H9 (cell line): ENCODE data around the gene STXBP1. TPM values are rescaled to one million over a fixed set of nuclear protein-coding genes. Genes with fewer than 3 reads are reported as not detected.

Source experiments
- DNase-seq: peaks from one replicate; pipeline ENCODE4 v3.0.0-alpha.2; 2017
- H2AFZ ChIP-seq: one replicate; pipeline ENCODE4 v1.6.1; 2013; ENCODE audit warnings: mild to moderate bottlenecking, low read length, control low read depth, moderate library complexity
- H2AK5ac ChIP-seq: 2 replicates; pipeline ENCODE4 v1.6.1; 2013; ENCODE audit warnings: low read length, control low read depth, mixed read lengths; ENCODE audit not compliant: insufficient read length
- H2BK120ac ChIP-seq: one replicate; pipeline ENCODE4 v1.6.1; 2013; ENCODE audit warnings: low read depth, mild to moderate bottlenecking, low read length, control low read depth, inconsistent platforms; ENCODE audit not compliant: poor library complexity, severe bottlenecking
- H2BK12ac ChIP-seq: 2 replicates; pipeline ENCODE4 v1.6.1; 2013; ENCODE audit warnings: low read length, control low read depth, mixed read lengths, low read depth; ENCODE audit not compliant: insufficient read length
- H2BK15ac ChIP-seq: 2 replicates; pipeline ENCODE4 v1.6.1; 2013; ENCODE audit warnings: low read depth, low read length, control low read depth
- H2BK20ac ChIP-seq: one replicate; pipeline ENCODE4 v1.6.1; 2013; ENCODE audit warnings: low read depth, mild to moderate bottlenecking, low read length, control low read depth, inconsistent platforms; ENCODE audit not compliant: poor library complexity, severe bottlenecking
- H2BK5ac ChIP-seq: 2 replicates; pipeline ENCODE4 v1.6.1; 2013; ENCODE audit warnings: low read length, control low read depth, mixed read lengths; ENCODE audit not compliant: insufficient read length
- H3K14ac ChIP-seq: 2 replicates; pipeline ENCODE4 v1.6.1; 2013; ENCODE audit warnings: low read length, control low read depth; ENCODE audit not compliant: insufficient read depth
- H3K18ac ChIP-seq: 2 replicates; pipeline ENCODE4 v1.6.1; 2013; ENCODE audit warnings: low read depth, mild to moderate bottlenecking, mixed read lengths, low read length, control low read depth; ENCODE audit not compliant: insufficient read length
- H3K23ac ChIP-seq: 2 replicates; pipeline ENCODE4 v1.6.1; 2013; ENCODE audit warnings: low read length, control low read depth, mixed read lengths, low read depth; ENCODE audit not compliant: insufficient read length
- H3K23me2 ChIP-seq: 2 replicates; pipeline ENCODE4 v1.6.1; 2013; ENCODE audit warnings: low read depth, mild to moderate bottlenecking, mixed read lengths, low read length, control low read depth; ENCODE audit not compliant: insufficient read length, poor library complexity, severe bottlenecking
- H3K27ac ChIP-seq: 2 replicates; pipeline ENCODE4 v1.5.1; 2013; ENCODE audit warnings: low read length, control low read depth, mixed read lengths, low read depth; ENCODE audit not compliant: insufficient read length
- H3K27me3 ChIP-seq: 2 replicates; pipeline ENCODE4 v1.6.1; 2013; ENCODE audit warnings: low read length, control low read depth, inconsistent platforms; ENCODE audit not compliant: insufficient read depth
- H3K4ac ChIP-seq: 2 replicates; pipeline ENCODE4 v1.6.1; 2013; ENCODE audit warnings: low read depth, mild to moderate bottlenecking, control low read depth, inconsistent platforms, low read length, moderate library complexity
- H3K4me1 ChIP-seq: 2 replicates; pipeline ENCODE4 v1.6.1; 2013; ENCODE audit warnings: low read length, control low read depth, inconsistent platforms; ENCODE audit not compliant: insufficient read depth
- H3K4me2 ChIP-seq: 2 replicates; pipeline ENCODE4 v1.6.1; 2013; ENCODE audit warnings: low read length, control low read depth, mixed read lengths; ENCODE audit not compliant: insufficient read length, insufficient read depth
- H3K56ac ChIP-seq: 2 replicates; pipeline ENCODE4 v1.6.1; 2013; ENCODE audit warnings: low read depth, mild to moderate bottlenecking, mixed read lengths, low read length, control low read depth; ENCODE audit not compliant: insufficient read length
- H3K79me1 ChIP-seq: 2 replicates; pipeline ENCODE4 v1.6.1; 2013; ENCODE audit warnings: low read depth, mild to moderate bottlenecking, moderate library complexity, low read length, control low read depth, inconsistent platforms; ENCODE audit not compliant: insufficient read depth, poor library complexity, severe bottlenecking
- H3K79me2 ChIP-seq: 2 replicates; pipeline ENCODE4 v1.6.1; 2013; ENCODE audit warnings: low read length, control low read depth, inconsistent platforms; ENCODE audit not compliant: insufficient read depth
- H3K9ac ChIP-seq: 2 replicates; pipeline ENCODE4 v1.6.1; 2013; ENCODE audit warnings: low read length, control low read depth, mixed read lengths; ENCODE audit not compliant: insufficient read length; ENCODE audit errors: extremely low read depth
- H3K9me3 ChIP-seq: one replicate; pipeline ENCODE4 v1.6.1; 2013; ENCODE audit warnings: low read depth, low read length, inconsistent platforms; ENCODE audit not compliant: control insufficient read depth
- H3T11ph ChIP-seq: one replicate; pipeline ENCODE4 v1.6.1; 2013; ENCODE audit warnings: mild to moderate bottlenecking, low read length, control low read depth, inconsistent platforms
- H4K20me1 ChIP-seq: one replicate; pipeline ENCODE4 v1.6.1; 2013; ENCODE audit not compliant: control insufficient read depth, insufficient read length, insufficient read depth
- H4K5ac ChIP-seq: 2 replicates; pipeline ENCODE4 v1.6.1; 2013; ENCODE audit warnings: low read depth, mild to moderate bottlenecking, mixed read lengths, low read length, control low read depth; ENCODE audit not compliant: insufficient read length
- H4K8ac ChIP-seq: replicated peaks from 2 replicates; pipeline ENCODE4 v1.6.1; 2013; ENCODE audit warnings: low read length, control low read depth, mixed read lengths, low read depth; ENCODE audit not compliant: insufficient read length
- H4K91ac ChIP-seq: 2 replicates; pipeline ENCODE4 v1.6.1; 2013; ENCODE audit warnings: low read depth, mild to moderate bottlenecking, moderate library complexity, mixed read lengths, low read length, control low read depth; ENCODE audit not compliant: insufficient read length
- H3K27ac Mint-ChIP-seq, 3 experiments: 2 replicates in 2 of 3; 3 replicates in 1 of 3; pipeline ENCODE4 v1.8.0; 2020 to 2021; ENCODE audit warnings: mixed read lengths in 3 of 3, mild to moderate bottlenecking in 1 of 3, moderate library complexity in 1 of 3
- H3K27me3 Mint-ChIP-seq: 2 replicates; pipeline ENCODE4 v1.8.0; 2021; ENCODE audit warnings: low read depth, mild to moderate bottlenecking, moderate library complexity, mixed read lengths
- H3K36me3 Mint-ChIP-seq, 3 experiments: 2 replicates in 2 of 3; 3 replicates in 1 of 3; pipeline ENCODE4 v1.8.0; 2020 to 2021; ENCODE audit warnings: low read depth in 3 of 3, mixed read lengths in 3 of 3; ENCODE audit not compliant: insufficient read depth in 1 of 3
- H3K4me1 Mint-ChIP-seq, 2 experiments: 2 replicates each; pipeline ENCODE4 v1.8.0; 2020; ENCODE audit warnings: mixed read lengths in 2 of 2
- H3K4me3 Mint-ChIP-seq, 2 experiments: 2 replicates in 1 of 2; 3 replicates in 1 of 2; pipeline ENCODE4 v1.8.0; 2020 to 2021; ENCODE audit warnings: mild to moderate bottlenecking in 2 of 2, mixed read lengths in 2 of 2, moderate library complexity in 1 of 2
- H3K9me3 Mint-ChIP-seq, 2 experiments: 2 replicates in 1 of 2; 3 replicates in 1 of 2; pipeline ENCODE4 v1.8.0; 2020; ENCODE audit warnings: mild to moderate bottlenecking in 2 of 2, mixed read lengths in 2 of 2, moderate library complexity in 1 of 2
- WGBS: extraction: QIAGEN DNeasy Blood & Tissue Kit; methylation state at CpG from one replicate; pipeline ENCODE4 v1.1.7; 2013; ENCODE audit warnings: missing lambda C conversion rate, low lambda C conversion rate, mixed read lengths; ENCODE audit not compliant: insufficient read length; ENCODE audit errors: extremely low coverage; 5-methylcytosine and 5-hydroxymethylcytosine counted together
- total RNA-seq: library from RNA; stranded (reverse); gene quantifications from 2 replicates; pipeline ENCODE4 v1.2.1, GENCODE V29; 2021
- TF ChIP-seq, protein P1 (sequence below): fragments of 200-600 bp; sonication (generic); conservative IDR thresholded peaks from 3 replicates; pipeline ENCODE4 v1.8.0; 2021; ENCODE audit warnings: antibody characterized with exemption, mild to moderate bottlenecking

STXBP1 gene
- total RNA-seq, 1 experiment from 2014 or later: 22.3 TPM

DNA sequence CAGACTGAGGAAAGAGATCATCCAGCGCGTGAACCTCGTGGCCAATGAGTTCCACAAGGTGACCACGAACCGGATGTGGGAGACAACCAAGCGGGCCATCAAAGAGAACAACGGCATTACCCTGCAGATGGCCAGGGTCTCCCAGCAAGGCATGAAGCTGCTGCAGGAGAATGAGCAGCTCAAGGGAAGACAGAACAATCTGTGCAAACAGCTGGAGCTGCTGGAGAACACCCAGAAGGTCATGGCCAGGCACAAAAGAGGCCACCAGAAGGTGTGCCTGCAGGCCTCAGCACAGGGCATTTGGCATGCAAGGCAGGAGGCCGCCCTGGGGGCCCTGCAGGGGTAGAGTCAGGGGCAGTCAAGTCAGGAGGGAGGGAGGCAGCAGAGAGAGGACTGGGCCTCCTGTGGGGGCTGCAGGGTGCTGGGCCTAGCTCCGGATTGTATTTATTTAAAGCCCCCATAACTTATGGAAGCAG lies 99.2 kb downstream of the STXBP1 start:
- no peaks in the 10 kb centered on the region; a peak in 1 of 7 replicates for H3K36me3 Mint-ChIP-seq
- Histone ChIP-seq H4K91ac (no peak overlapping the region), H3K56ac (no peak overlapping the region), H2BK5ac (no peak overlapping the region), H3K4me1 (no peaks in the 10 kb centered on the region; the same call in 1 of the 2 replicates), H4K5ac (no peak overlapping the region), H2BK120ac (no peak overlapping the region), H3K4me2 (no peak overlapping the region), H3K18ac (no peak overlapping the region), H4K20me1 (no peaks in the 10 kb centered on the region), H2BK20ac (no peak overlapping the region), H3K23me2 (peaks cover 10% of the 10 kb centered on the region), H3K9ac (no peak overlapping the region), H3K9me3 (no peaks in the 10 kb centered on the region), H3K23ac (no peak overlapping the region), H3T11ph (no peak overlapping the region), H3K79me2 (no peaks in the 10 kb centered on the region), H3K14ac (no peak overlapping the region), H3K27me3 (no peaks in the 10 kb centered on the region), H2BK15ac (no peak overlapping the region), H2AFZ (no peak overlapping the region), H2AK5ac (no peak overlapping the region), H2BK12ac (no peak overlapping the region), H3K4ac (no peak overlapping the region), H3K27ac (no peak overlapping the region), H3K79me1 (no peaks in the 10 kb centered on the region), H4K8ac (no peak overlapping the region)
- H3K4me1 Mint-ChIP-seq: peaks cover 25 to 40% of the 10 kb centered on the region in 2 experiments
- DNase-seq: no peak
- no CpG with 5 or more reads among the region's 9 CpGs for WGBS
- H3K9me3 Mint-ChIP-seq: peaks cover 0 to 2% of the 10 kb centered on the region in 2 experiments; a peak in 1 of 5 replicates
- H3K27me3 Mint-ChIP-seq: peaks cover 10% of the 10 kb centered on the region
- no peak overlapping the region; a peak in 1 of 5 replicates for H3K4me3 Mint-ChIP-seq
- peak overlapping the region in 1 of 3 experiments; percentile 76; a peak in 3 of 7 replicates for H3K27ac Mint-ChIP-seq
- TF ChIP-seq, protein P1, sequence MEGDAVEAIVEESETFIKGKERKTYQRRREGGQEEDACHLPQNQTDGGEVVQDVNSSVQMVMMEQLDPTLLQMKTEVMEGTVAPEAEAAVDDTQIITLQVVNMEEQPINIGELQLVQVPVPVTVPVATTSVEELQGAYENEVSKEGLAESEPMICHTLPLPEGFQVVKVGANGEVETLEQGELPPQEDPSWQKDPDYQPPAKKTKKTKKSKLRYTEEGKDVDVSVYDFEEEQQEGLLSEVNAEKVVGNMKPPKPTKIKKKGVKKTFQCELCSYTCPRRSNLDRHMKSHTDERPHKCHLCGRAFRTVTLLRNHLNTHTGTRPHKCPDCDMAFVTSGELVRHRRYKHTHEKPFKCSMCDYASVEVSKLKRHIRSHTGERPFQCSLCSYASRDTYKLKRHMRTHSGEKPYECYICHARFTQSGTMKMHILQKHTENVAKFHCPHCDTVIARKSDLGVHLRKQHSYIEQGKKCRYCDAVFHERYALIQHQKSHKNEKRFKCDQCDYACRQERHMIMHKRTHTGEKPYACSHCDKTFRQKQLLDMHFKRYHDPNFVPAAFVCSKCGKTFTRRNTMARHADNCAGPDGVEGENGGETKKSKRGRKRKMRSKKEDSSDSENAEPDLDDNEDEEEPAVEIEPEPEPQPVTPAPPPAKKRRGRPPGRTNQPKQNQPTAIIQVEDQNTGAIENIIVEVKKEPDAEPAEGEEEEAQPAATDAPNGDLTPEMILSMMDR: no peak
